ENCODE measurements around the gene PREX1. TPM values are rescaled to one million over a fixed set of nuclear protein-coding genes. Genes with fewer than 3 reads are reported as not detected.

Gene PREX1
- total and polyA plus RNA-seq, 2 of the 4 experiments (the other 2 are of a cell fraction): 0.67 to 0.72 TPM

- dilution Hi-C loops (cut with HindIII; ENCODE audit: low sequenced_read_pairs, unreplicated experiment): no loop called here
- in situ Hi-C loops (cut with MboI; ENCODE audit: low sequenced_read_pairs): no loop called here
- Histone ChIP-seq H3K4ac (ENCODE audit: low read depth, low read length) (no peak overlapping the region), H3K27ac (ENCODE audit: insufficient read depth, low read length) (no peak overlapping the region), H2BK20ac (ENCODE audit: low read depth, low read length) (no peak overlapping the region), H3K9ac (ENCODE audit: low read depth, low read length) (no peak overlapping the region), H3K9me1 (ENCODE audit: insufficient read depth, low read length) (no peaks in the 10 kb centered on the region; the same call in 1 of the 2 replicates), H4K8ac (ENCODE audit: low read depth in 2 of 2, low read length in 2 of 2) (no peak overlapping the region), H3K4me2 (ENCODE audit: low read depth, low read length) (no peak overlapping the region), H3K9me3 (ENCODE audit: control insufficient read depth, insufficient read depth, low read length) (no peaks in the 10 kb centered on the region; the same call in 1 of the 2 replicates), H2AFZ (replicated peaks; ENCODE audit: low read length, poor library complexity) (no peak overlapping the region), H4K5ac (ENCODE audit: low read depth, low read length) (no peak overlapping the region), H2AK9ac (replicated peaks; ENCODE audit: low read depth, low read length, poor library complexity) (no peak overlapping the region), H2BK15ac (ENCODE audit: low read depth, low read length) (no peak overlapping the region), H4K91ac (ENCODE audit: insufficient read depth, low read depth, low read length) (no peak overlapping the region), H3K56ac (ENCODE audit: extremely low read depth, insufficient read depth, low read length) (no peak overlapping the region), H3K79me1 (ENCODE audit: low read depth in 1 of 2, low read length in 2 of 2) (no peaks in the 10 kb centered on the region), H3K4me3 (ENCODE audit: insufficient read depth, low read depth, low read length) (no peak overlapping the region), H4K20me1 (ENCODE audit: insufficient read depth, low read length) (no peaks in the 10 kb centered on the region), H3K18ac (ENCODE audit: low read depth, low read length) (no peak overlapping the region), H3K4me1 (ENCODE audit: control insufficient read depth, insufficient read depth, low read length) (peaks cover 3% of the 10 kb centered on the region; the same call in 1 of the 2 replicates), H2AK5ac (ENCODE audit: low read depth, low read length) (no peak overlapping the region), H2BK120ac (ENCODE audit: low read depth, low read length) (no peak overlapping the region), H3K36me3 (ENCODE audit: control insufficient read depth, insufficient read depth, low read length) (no peaks in the 10 kb centered on the region), H2BK5ac (ENCODE audit: low read depth, low read length, poor library complexity, severe bottlenecking) (no peak overlapping the region), H3K27me3 (ENCODE audit: control insufficient read depth, insufficient read depth, low read length) (peaks cover 2% of the 10 kb centered on the region; the same call in 1 of the 2 replicates), H3K14ac (replicated peaks; ENCODE audit: low read depth, low read length) (no peak overlapping the region), H3K23ac (ENCODE audit: low read depth, low read length) (no peak overlapping the region)
- ATAC-seq (ENCODE audit: low read depth): no peak
- POLR2A ChIA-PET (ENCODE audit: unreplicated experiment): no interaction called here
- intact Hi-C loops (cut with micrococcal nuclease): no loop called here
- BruUV-seq (replicated peaks): no TSS peak
- no peak for DNase-seq
- WGBS, 2 experiments (ENCODE audit: extremely low coverage in 2 of 2, insufficient read length in 1 of 2): 80% methylated on average over 1 of the region's 11 CpGs; no CpG with 5 or more reads in 1 of the 2 experiments
- TF ChIP-seq CEBPB (IDR thresholded peaks at IDR 0.05; ENCODE audit: low read depth, low read length) (no peak), MAZ (IDR thresholded peaks at IDR 0.05; ENCODE audit: borderline replicate concordance, low read depth, low read length) (no peak), CHD1 (IDR thresholded peaks at IDR 0.05; ENCODE audit: low read depth, low read length) (no peak), SMC3 (IDR thresholded peaks at IDR 0.05; ENCODE audit: low read depth, low read length) (no peak), BHLHE40 (IDR thresholded peaks at IDR 0.05; ENCODE audit: low read depth, low read length) (no peak), FOS (IDR thresholded peaks at IDR 0.05; ENCODE audit: low read depth, low read length) (no peak), RAD21 (IDR thresholded peaks at IDR 0.05; ENCODE audit: low read length) (no peak), NFE2L2 (IDR thresholded peaks at IDR 0.05; ENCODE audit: low read depth, low read length) (no peak), MXI1 (IDR thresholded peaks at IDR 0.05; ENCODE audit: borderline replicate concordance, low read depth, low read length) (no peak), MAFK (IDR thresholded peaks at IDR 0.05; ENCODE audit: low read depth, low read length) (no peak), POLR2A (IDR thresholded peaks at IDR 0.05; ENCODE audit: low read depth, low read length) (no peak)
- TF ChIP-seq, protein P1, sequence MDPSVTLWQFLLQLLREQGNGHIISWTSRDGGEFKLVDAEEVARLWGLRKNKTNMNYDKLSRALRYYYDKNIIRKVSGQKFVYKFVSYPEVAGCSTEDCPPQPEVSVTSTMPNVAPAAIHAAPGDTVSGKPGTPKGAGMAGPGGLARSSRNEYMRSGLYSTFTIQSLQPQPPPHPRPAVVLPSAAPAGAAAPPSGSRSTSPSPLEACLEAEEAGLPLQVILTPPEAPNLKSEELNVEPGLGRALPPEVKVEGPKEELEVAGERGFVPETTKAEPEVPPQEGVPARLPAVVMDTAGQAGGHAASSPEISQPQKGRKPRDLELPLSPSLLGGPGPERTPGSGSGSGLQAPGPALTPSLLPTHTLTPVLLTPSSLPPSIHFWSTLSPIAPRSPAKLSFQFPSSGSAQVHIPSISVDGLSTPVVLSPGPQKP (IDR thresholded peaks at IDR 0.05; ENCODE audit: borderline replicate concordance, low read depth, low read length): no peak
- TF ChIP-seq, protein P2, sequence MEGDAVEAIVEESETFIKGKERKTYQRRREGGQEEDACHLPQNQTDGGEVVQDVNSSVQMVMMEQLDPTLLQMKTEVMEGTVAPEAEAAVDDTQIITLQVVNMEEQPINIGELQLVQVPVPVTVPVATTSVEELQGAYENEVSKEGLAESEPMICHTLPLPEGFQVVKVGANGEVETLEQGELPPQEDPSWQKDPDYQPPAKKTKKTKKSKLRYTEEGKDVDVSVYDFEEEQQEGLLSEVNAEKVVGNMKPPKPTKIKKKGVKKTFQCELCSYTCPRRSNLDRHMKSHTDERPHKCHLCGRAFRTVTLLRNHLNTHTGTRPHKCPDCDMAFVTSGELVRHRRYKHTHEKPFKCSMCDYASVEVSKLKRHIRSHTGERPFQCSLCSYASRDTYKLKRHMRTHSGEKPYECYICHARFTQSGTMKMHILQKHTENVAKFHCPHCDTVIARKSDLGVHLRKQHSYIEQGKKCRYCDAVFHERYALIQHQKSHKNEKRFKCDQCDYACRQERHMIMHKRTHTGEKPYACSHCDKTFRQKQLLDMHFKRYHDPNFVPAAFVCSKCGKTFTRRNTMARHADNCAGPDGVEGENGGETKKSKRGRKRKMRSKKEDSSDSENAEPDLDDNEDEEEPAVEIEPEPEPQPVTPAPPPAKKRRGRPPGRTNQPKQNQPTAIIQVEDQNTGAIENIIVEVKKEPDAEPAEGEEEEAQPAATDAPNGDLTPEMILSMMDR (conservative IDR thresholded peaks at IDR 0.05; ENCODE audit: low read depth, low read length): no peak
- CTCF ChIA-PET: no interaction called here
These were observed 102.8 kb downstream of the PREX1 start for GRCh38 chr20:48724891-48725554.
